Right atrium auricular region (tissue), 2 donors: ENCODE measurements around the gene GPR150. TPM values are rescaled to one million over a fixed set of nuclear protein-coding genes. Genes with fewer than 3 reads are reported as not detected.

ENCODE experiments used
- DNase-seq: peaks from one replicate; pipeline ENCODE4 v3.0.0-alpha.2; 2019; ENCODE audit warnings: low spot score
- H3K27ac ChIP-seq, 2 donors: fragments of 200-600 bp; sonication (generic); 1 replicate in 1 of 2; 2 replicates in 1 of 2; pipeline ENCODE4 v1.5.1; 2016 to 2019
- H3K27me3 ChIP-seq, 2 donors: fragments of 200-600 bp; sonication (generic); one replicate each; pipeline versions ENCODE4 v1.5.1 to v1.6.0; 2017 to 2019
- H3K36me3 ChIP-seq: fragments of 200-600 bp; sonication (generic); one replicate; pipeline ENCODE4 v1.5.1; 2016
- H3K4me1 ChIP-seq, 2 donors: fragments of 200-600 bp; sonication (generic); one replicate each; pipeline versions ENCODE4 v1.5.1 to v1.6.0; 2017 to 2019
- H3K4me3 ChIP-seq, 2 donors: fragments of 200-600 bp; sonication (generic); 1 replicate in 1 of 2; 2 replicates in 1 of 2; pipeline ENCODE4 v1.5.1; 2017 to 2019; ENCODE audit warnings: mild to moderate bottlenecking in 1 of 2, moderate library complexity in 1 of 2
- H3K9me3 ChIP-seq, 2 donors: fragments of 200-600 bp; sonication (generic); one replicate each; pipeline ENCODE4 v1.5.1; 2019
- total RNA-seq, 2 donors: library from RNA; depleted of rRNA; stranded (reverse); fragments of >200 nt; gene quantifications; one replicate each; pipeline ENCODE4 v1.1.0, GENCODE V29; 2016
- TF ChIP-seq, protein P1 (sequence below), 2 donors: fragments of 200-600 bp; sonication (generic); IDR thresholded peaks; one replicate each; pipeline ENCODE4 v1.5.1; 2019; ENCODE audit warnings: antibody characterized with exemption in 2 of 2

The GPR150 gene
- total RNA-seq, 2 donors from 2014 or later, result not detected

DNA sequence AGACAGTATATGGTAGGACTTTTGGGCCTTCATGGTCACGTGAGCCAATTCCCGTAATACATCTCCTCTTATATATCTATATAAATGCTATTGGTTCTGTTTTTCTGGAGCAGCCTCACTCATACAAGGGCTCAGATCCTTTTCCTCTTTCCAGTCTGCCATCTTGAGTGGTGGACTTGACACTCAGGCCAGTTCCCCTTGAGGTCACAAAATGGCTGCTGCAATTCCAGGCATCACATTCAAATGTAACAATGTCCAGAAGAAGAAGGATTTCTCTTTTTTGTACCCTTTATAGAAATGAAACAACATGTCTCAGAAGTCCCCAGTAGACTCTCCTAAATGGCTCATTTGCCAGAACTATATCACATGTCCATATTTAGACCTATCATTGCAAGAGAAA, 4.5 kb downstream of the GPR150 start:
- no peak for DNase-seq
- no peaks in the 10 kb centered on the region for H3K27me3 ChIP-seq
- TF ChIP-seq, protein P1, sequence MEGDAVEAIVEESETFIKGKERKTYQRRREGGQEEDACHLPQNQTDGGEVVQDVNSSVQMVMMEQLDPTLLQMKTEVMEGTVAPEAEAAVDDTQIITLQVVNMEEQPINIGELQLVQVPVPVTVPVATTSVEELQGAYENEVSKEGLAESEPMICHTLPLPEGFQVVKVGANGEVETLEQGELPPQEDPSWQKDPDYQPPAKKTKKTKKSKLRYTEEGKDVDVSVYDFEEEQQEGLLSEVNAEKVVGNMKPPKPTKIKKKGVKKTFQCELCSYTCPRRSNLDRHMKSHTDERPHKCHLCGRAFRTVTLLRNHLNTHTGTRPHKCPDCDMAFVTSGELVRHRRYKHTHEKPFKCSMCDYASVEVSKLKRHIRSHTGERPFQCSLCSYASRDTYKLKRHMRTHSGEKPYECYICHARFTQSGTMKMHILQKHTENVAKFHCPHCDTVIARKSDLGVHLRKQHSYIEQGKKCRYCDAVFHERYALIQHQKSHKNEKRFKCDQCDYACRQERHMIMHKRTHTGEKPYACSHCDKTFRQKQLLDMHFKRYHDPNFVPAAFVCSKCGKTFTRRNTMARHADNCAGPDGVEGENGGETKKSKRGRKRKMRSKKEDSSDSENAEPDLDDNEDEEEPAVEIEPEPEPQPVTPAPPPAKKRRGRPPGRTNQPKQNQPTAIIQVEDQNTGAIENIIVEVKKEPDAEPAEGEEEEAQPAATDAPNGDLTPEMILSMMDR (IDR thresholded peaks at IDR 0.05), result no peak
- no peak overlapping the region for H3K27ac ChIP-seq
- H3K4me3 ChIP-seq, result no peak overlapping the region
- H3K4me1 ChIP-seq, result peaks cover 0 to 16% of the 10 kb centered on the region in 2 donors
- H3K9me3 ChIP-seq, result no peaks in the 10 kb centered on the region
- no peaks in the 10 kb centered on the region for H3K36me3 ChIP-seq

DNA sequence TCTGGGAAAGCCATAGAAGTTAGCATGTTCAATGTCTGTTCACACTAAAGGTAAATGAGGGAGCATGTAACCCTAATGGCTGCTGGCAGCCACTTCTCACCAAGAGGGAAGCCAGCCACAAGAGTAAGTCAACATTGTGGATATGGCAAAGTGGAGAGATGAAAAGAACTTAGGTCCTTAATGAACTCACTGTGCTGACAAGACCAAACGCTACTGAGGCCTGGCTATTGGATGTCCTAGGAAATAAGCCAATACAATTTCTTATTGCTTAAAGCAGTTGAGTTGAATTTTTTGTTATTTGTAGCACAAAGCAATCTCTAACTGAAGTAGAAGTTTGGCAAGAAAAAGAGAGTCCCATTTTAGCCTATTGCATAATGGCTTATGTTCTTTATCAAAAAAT, 6.8 kb downstream of the GPR150 start:
- TF ChIP-seq, protein P1 (IDR thresholded peaks at IDR 0.05), result no peak
- Histone ChIP-seq H3K9me3 (no peaks in the 10 kb centered on the region), H3K36me3 (no peaks in the 10 kb centered on the region), H3K4me3 (no peak overlapping the region), H3K4me1 (peaks cover 0 to 6% of the 10 kb centered on the region in 2 donors), H3K27ac (no peak overlapping the region), H3K27me3 (no peaks in the 10 kb centered on the region)
- no peak for DNase-seq

DNA sequence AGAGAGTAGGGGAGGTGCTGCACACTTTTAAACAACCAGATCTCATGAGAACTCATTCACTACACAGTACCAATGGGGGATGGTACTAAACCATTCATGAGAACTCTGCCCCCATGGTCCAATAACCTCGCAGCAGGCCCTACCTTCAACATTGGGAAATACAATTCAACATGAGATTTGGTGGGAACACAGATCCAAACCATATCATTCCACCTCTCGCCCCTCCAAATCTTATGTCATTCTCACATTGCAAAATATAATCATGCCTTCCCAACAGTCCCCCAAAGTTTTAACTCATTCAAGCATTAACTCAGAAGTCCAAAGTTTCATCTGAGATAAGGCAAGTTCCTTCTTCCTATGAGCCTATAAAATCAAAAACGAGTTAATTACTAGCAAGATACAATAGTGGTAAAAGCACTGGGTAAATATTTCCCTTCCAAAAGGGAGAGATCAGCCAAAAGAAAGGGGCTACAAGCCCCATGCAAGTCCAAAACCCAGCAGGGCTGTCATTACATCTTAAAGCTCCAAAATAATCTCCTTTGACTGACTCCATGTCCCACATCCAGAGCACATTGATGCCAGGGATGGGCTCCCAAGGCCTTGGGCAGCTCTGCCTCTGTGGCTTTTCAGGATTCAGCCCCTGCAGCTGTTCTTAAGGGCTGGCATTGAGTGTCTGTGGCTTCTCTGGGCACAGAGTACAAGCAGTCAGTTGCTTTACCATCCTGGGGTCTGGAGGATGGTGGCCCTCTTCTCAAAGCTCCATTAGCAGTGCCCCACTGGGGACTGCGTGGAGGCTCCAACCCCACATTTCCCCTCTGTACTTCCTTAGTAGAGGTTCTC, 8.3 kb downstream of the GPR150 start:
- H3K27me3 ChIP-seq, result no peaks in the 10 kb centered on the region
- peaks cover 0 to 11% of the 10 kb centered on the region in 2 donors for H3K4me1 ChIP-seq
- no peak overlapping the region for H3K27ac ChIP-seq
- H3K36me3 ChIP-seq, result no peaks in the 10 kb centered on the region
- no peak overlapping the region for H3K4me3 ChIP-seq
- H3K9me3 ChIP-seq, result no peaks in the 10 kb centered on the region
- TF ChIP-seq, protein P1 (IDR thresholded peaks at IDR 0.05), result no peak
- no peak for DNase-seq

DNA sequence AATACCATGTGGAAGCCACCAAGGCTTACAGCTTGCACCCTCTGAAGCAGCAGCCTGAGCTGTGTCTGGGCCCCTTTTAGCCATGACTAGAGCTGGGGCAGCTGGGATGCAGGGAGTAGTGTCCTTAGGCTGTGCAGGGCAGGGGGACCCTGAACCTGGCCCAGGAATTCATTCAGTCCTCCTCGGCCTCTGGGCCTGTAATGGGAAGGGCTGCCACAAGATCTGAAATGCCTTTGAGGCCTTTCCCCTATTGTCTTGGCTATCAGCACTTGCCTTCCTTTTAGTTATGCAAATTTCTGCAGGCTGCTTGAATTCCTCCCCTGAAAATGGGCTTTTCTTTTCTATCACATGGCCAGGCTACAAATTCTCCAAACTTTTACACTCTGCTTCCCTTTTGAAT, 9.0 kb downstream of the GPR150 start:
- H3K9me3 ChIP-seq, result no peaks in the 10 kb centered on the region

DNA sequence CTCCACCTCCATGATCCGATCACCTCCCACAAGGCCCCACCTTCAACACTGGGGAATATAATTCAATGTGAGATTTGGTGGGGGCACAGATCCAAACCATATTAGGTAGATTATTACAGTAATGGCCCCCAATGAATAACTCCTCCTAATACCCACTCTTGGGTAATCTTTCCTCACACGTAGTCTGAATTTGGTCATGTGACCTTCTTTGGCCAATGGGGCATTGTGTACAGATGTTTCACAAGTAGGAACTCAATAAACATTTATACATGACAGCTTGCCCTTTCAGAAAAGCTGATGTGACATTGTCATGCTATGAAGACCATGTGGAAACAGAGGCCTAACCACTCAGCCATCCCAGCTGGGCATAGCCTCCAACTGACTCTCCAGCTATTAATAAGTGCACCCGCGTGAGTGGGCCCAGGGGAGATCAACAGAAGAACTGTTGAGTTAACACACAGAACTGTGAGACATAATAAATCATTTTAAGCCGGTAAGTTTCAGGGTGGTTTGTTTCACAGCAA, 10.6 kb downstream of the GPR150 start:
- Histone ChIP-seq H3K27me3 (no peaks in the 10 kb centered on the region), H3K36me3 (no peaks in the 10 kb centered on the region), H3K27ac (no peak overlapping the region), H3K4me3 (no peak overlapping the region), H3K4me1 (peaks cover 0 to 11% of the 10 kb centered on the region in 2 donors), H3K9me3 (no peaks in the 10 kb centered on the region)
- DNase-seq, result no peak
- TF ChIP-seq, protein P1 (IDR thresholded peaks at IDR 0.05), result no peak

More for the DNA sequence above, 9.0 kb downstream of the GPR150 start:
- Histone ChIP-seq H3K4me3 (no peak overlapping the region), H3K27me3 (no peaks in the 10 kb centered on the region), H3K4me1 (peaks cover 0 to 11% of the 10 kb centered on the region in 2 donors), H3K36me3 (no peaks in the 10 kb centered on the region), H3K27ac (no peak overlapping the region)
- TF ChIP-seq, protein P1 (IDR thresholded peaks at IDR 0.05), result no peak
- DNase-seq, result no peak
